GM19043 (cell line): Measurements from ENCODE around the gene TTF1.

Experiments
- ATAC-seq: cut with Tn5 transposase; IDR thresholded peaks from one replicate; pipeline ENCODE4 v1.9.1; 2021; ENCODE audit warnings: low read depth; ENCODE audit not compliant: unreplicated experiment

The TTF1 gene

DNA sequence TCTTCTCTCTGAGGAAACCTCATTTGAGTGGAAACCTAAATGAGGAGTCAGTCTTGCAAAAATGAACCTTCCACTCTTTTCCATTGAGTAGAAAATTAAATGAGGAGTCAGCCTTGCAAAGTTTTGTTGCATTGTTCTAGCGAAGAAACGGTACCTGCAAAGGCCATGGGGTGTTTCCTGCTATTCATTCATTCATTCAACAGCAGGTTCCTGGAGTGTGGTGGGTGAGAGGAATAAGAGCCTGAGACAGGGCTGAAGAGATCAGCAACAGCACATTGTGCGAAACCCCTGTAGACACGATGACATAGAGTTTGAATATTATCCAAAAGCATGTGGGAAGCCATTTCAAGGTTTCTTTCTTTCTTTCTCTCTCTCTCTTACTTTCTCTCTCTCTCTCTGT, 37.2 kb downstream of the TTF1 start:
- no peak for ATAC-seq

- ATAC-seq = no peak
These were observed 38.9 kb downstream of the TTF1 start for GRCh38 chr9:132367613-132368313.

- ATAC-seq = no peak
These were observed 40.2 kb downstream of the TTF1 start for GRCh38 chr9:132366481-132366880.

DNA sequence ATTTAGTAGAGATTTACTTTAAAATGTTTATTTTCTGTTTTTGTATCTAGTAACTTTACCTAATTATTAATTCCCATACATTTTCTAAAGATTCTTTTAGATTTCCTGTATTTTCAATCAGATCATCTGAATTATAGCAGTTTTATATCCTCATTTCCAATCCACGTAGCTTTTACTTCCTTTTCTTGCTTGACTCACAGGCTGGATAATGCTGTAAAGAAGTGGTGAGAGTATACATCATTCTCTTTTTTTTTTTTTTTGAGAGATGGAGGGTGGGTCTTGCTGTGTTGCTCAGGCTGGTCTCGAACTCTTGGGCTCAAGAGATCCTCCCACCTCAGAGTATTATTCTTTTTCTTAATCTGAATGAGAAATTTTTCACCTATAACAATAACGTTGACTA, 40.7 kb downstream of the TTF1 start:
- no peak for ATAC-seq

DNA sequence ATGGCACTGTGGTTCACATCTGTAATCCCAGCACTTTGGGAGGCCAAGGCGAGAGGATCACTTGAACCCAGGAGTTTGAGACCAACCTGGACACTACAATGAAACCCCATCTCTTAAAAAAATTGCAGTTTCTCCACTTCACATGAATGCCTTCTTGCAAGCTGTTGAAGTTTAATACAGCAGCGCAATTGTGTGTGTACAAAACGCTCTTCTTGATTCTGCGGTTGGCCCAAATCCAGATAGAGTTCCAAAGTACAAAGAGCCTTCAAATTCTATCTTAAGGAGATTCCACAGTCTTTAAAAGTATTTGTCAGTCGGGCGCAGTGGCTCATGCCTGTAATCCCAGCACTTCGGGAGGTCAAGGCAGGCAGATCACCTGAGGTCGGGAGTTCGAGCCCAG, 42.6 kb downstream of the TTF1 start:
- no peak for ATAC-seq

DNA sequence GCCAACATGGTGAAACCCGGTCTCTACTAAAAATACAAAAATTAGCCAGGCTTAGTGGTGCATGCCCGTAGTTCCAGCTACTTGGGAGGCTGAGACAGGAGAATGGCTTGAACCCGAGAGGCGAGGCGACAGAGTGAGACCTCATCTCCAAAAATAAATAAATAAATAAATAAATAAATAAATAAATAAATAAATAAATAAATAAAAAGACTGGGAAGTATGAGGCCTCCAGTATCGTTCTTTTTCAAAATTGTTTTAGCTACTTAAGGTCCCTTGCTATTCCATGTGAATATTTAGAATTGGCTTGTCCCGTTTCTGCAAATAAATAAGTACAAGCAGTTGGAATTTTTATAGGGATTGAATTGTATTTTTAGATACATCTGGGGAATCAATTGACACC, 48.9 kb downstream of the TTF1 start:
- no peak for ATAC-seq

- no peak for ATAC-seq
These were observed 50.2 kb downstream of the TTF1 start for GRCh38 chr9:132356324-132356924.

DNA sequence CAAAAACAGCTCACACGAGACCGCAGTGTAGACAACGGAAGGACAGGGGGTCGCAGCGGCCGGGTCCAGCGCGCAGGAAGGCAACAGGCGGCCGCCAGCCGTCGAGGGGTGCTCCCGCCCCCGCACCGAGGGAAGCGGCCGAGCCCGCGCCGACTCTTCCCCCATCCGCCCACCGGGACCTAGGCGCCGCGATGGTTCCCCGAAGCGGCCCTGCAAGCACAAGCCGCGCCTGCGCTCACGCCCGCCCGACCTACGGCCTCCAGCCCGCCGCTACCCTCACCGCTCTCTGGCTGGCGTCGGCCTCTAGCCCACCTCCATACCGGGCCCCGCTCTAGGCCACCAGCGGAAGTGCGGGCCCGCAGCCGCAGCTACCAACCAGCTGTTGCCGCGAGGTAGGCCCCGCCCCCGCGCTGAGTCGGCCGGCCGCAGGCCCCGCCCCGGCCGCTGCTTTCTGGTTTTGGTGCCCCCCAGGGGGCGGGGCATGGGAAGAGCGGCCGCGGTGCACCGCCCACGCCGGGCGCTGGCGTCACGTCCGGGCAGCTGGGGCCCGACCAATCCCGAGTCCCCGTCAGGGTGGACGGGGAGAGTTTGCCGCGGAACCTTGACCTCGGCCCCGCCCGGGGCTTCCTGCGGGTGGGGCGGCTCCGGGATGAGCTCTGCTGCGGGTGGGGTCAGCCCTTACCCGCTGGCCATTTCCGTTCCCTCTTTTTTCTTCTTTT, 51.8 kb downstream of the TTF1 start, which contains the start of gene SETX:
Gene SETX (minus strand): TSS at position 350 of the 719 bp plus-strand sequence. CDS start 5,558 bp downstream, outside the sequence.
- ATAC-seq = peak; percentile 86

GRCh38 chr9:132351404-132352045, 55.1 kb downstream of the TTF1 start:
- ATAC-seq = no peak

GRCh38 chr9:132350861-132351315, 55.8 kb downstream of the TTF1 start:
- ATAC-seq = no peak

DNA sequence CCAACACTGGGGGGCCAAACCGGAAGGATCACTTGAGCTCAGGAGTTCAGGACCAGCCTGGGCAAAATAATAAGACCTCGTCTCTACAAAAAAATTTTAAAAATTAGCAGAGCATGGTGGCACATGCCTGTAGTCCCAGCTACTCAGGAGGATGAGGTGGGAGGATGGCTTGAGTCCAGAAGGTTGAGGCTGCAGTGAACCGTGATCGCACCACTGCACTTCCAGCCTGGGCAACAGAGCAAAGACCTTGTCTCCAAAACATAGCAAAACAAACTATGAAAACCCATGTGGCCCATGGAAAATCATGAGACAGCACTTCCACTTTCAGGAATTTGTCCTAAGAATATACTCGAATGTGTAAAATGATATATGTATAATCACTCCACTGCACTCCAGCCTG, 58.0 kb downstream of the TTF1 start:
- ATAC-seq = no peak

- ATAC-seq = no peak
These were observed 60.5 kb downstream of the TTF1 start for GRCh38 chr9:132346177-132346576.

- no peak for ATAC-seq
These were observed 65.3 kb downstream of the TTF1 start for GRCh38 chr9:132341177-132341840.

DNA sequence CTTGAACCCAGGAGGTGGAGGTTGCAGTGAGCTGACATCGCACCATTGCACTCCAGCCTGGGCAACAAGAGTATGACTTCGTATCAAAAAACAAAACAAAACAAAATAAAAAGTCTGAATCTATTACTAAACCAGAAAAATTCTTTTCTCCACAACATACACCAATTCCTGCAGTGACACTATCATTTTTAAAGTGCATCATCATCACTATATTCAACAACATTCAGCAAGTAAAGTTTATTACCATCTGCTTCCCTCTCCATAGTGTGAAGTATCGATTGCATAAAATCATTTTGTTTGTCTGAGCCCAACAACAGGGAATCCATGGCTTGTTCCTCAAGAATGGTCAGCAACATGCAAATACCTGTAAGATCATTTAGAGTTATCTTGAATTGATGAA, 72.3 kb downstream of the TTF1 start:
- no peak for ATAC-seq

GRCh38 chr9:132333556-132333955, 73.1 kb downstream of the TTF1 start:
- ATAC-seq = no peak

DNA sequence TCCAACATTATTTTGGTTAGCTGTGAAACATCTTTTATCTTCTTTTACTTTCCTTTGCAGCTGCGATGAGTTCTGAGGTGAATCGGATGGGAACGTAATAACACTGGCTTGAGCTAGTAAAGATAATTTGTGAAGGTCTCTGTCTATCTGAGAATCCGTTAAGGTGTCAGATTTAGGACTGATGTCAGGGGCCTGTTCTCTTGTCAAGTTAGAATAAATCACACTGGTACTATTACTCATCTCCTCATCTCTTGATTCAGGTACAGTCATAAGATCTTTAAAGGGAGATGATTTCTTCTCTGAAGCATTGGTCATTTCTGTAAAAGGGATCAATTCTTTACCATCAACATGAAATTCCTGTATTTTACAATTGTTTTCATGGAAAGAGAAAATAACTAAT, 78.1 kb downstream of the TTF1 start:
- ATAC-seq = no peak

DNA sequence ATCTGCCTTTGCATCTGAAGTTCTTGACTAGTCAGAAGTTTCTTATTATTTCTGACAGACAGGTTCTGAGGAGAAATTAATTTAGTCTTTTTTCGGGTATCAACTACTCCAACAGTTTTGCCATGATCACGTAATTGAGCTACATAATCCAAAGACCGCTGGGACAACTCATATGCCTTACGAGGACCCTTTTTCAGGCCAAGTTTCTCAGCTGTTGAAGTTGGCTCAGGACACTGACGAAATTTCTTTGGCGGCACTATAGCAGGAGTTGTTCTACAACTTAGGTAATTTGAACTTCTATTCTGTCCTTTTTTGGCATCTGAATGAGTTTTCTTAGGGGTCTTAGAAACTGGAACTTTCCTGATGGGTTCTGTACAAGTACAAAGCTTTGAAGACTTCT, 79.1 kb downstream of the TTF1 start:
- ATAC-seq = no peak
